Activated B cell treated with CpG ODN at 0.5 μM for 24 hours (primary cell): ENCODE results near the gene METTL18. TPM values are rescaled to one million over a fixed set of nuclear protein-coding genes. Genes with fewer than 3 reads are reported as not detected.
A peak's percentile ranks its signal among the peaks of the same experiment; 100 is the strongest.
"Not testable (repeated sequence)": the region's sequence is repeated elsewhere in the genome, so short reads cannot be mapped to it uniquely, and the experiment has no call there.

Source experiments
- ATAC-seq: fragments of 200-7000 bp; cut with Tn5 transposase; one replicate; pipeline ENCODE4 v1.10.0; 2021; ENCODE audit warnings: low read depth, mild to moderate bottlenecking, moderate library complexity
- CTCF ChIA-PET: fragments of 350-600 bp; sonication (Branson Sonifier 250); formaldehyde crosslinking; loops from one replicate; lab custom pipeline; 2021; ENCODE audit warnings: antibody characterized with exemption; lab: Charles Lee
- POLR2A ChIA-PET: fragments of 350-600 bp; sonication (Branson Sonifier 250); formaldehyde crosslinking; loops from one replicate; lab custom pipeline; 2021; ENCODE audit warnings: antibody characterized with exemption; lab: Charles Lee
- DNase-seq: peaks from one replicate; pipeline ENCODE4 v3.0.0; 2022
- H3K27ac Mint-ChIP-seq: one replicate; pipeline ENCODE4 v1.8.0; 2020; ENCODE audit warnings: mixed read lengths
- H3K27me3 Mint-ChIP-seq: one replicate; pipeline ENCODE4 v1.8.0; 2021; ENCODE audit warnings: mixed read lengths
- H3K36me3 Mint-ChIP-seq: one replicate; pipeline ENCODE4 v1.8.0; 2021; ENCODE audit warnings: low read depth, mixed read lengths
- H3K4me1 Mint-ChIP-seq: one replicate; pipeline ENCODE4 v1.8.0; 2021; ENCODE audit warnings: mixed read lengths
- H3K4me3 Mint-ChIP-seq: one replicate; pipeline ENCODE4 v1.8.0; 2020; ENCODE audit warnings: mild to moderate bottlenecking, mixed read lengths
- H3K9me3 Mint-ChIP-seq: one replicate; pipeline ENCODE4 v1.8.0; 2020; ENCODE audit warnings: mixed read lengths
- CTCF ChIP-seq: fragments of 200-600 bp; IDR thresholded peaks from one replicate; pipeline ENCODE4 v1.8.0; 2022; ENCODE audit warnings: antibody characterized with exemption, mild to moderate bottlenecking
- intact Hi-C: fragments of 100-400 bp; cut with micrococcal nuclease; formaldehyde crosslinking; loops from one replicate; pipeline ENCODE4 v1.15.1; 2024
- total RNA-seq: library from RNA; stranded (reverse); gene quantifications from 2 replicates; pipeline ENCODE4 v1.2.3, GENCODE V29; 2022

The METTL18 gene
- total RNA-seq, 1 donor from 2014 or later = 12.0 TPM

- Mint-ChIP-seq H3K27ac (no peak overlapping the region), H3K36me3 (peaks cover 6% of the 10 kb centered on the region), H3K4me1 (no peaks in the 10 kb centered on the region), H3K27me3 (no peaks in the 10 kb centered on the region), H3K9me3 (no peaks in the 10 kb centered on the region), H3K4me3 (no peak overlapping the region)
- no peak for ATAC-seq
- TF ChIP-seq CTCF = no peak
- CTCF ChIA-PET = no interaction called here
- POLR2A ChIA-PET = no interaction called here
- intact Hi-C loops = loop anchor here (5.0 kb wide), 1 partner anchor 327 kb away; the partner anchor contains the start of gene SLC19A2
- no peak for DNase-seq
These were observed 19.6 kb upstream of the METTL18 start for GRCh38 chr1:169814265-169814664.

GRCh38 chr1:169812131-169812530, 17.4 kb upstream of the METTL18 start:
- CTCF ChIA-PET = interaction anchor here (0.7 to 1.0 kb wide), 2 partner anchors 211 to 262 kb away, joined by 3 to 4 read pairs; no protein-coding TSS in a partner anchor

GRCh38 chr1:169811418-169812035, 16.8 kb upstream of the METTL18 start:
- H3K4me3 Mint-ChIP-seq, DNase-seq, H3K27ac Mint-ChIP-seq, H3K27me3 Mint-ChIP-seq, POLR2A ChIA-PET, H3K9me3 Mint-ChIP-seq, H3K4me1 Mint-ChIP-seq, ATAC-seq: not testable (repeated sequence)
- CTCF ChIA-PET = interaction anchor here (1.0 to 1.6 kb wide), 2 partner anchors 14 to 210 kb away, joined by 3 to 4 read pairs; no protein-coding TSS in a partner anchor
- peaks cover 13% of the 10 kb centered on the region for H3K36me3 Mint-ChIP-seq
- intact Hi-C loops = loop anchor here (5.0 kb wide), 1 partner anchor 324 kb away; the partner anchor contains the start of gene SLC19A2

More at GRCh38 chr1:169812131-169812530, 17.4 kb upstream of the METTL18 start:
- no peak for DNase-seq
- no peak overlapping the region for H3K27ac Mint-ChIP-seq
- POLR2A ChIA-PET = no interaction called here
- H3K36me3 Mint-ChIP-seq = peaks cover 10% of the 10 kb centered on the region
- H3K4me1 Mint-ChIP-seq = no peaks in the 10 kb centered on the region
- H3K27me3 Mint-ChIP-seq = no peaks in the 10 kb centered on the region
- intact Hi-C loops = loop anchor here (5.0 kb wide), 1 partner anchor 325 kb away; the partner anchor contains the start of gene SLC19A2
- no peak for TF ChIP-seq CTCF
- ATAC-seq = no peak
- H3K9me3 Mint-ChIP-seq = no peaks in the 10 kb centered on the region
- no peak overlapping the region for H3K4me3 Mint-ChIP-seq

GRCh38 chr1:169809370-169810095, 14.8 kb upstream of the METTL18 start:
- peak; percentile 62 for TF ChIP-seq CTCF
- peak; percentile 37 for ATAC-seq
- Mint-ChIP-seq H3K4me3 (no peak overlapping the region), H3K4me1 (no peaks in the 10 kb centered on the region), H3K27ac (no peak overlapping the region), H3K36me3 (peaks cover 18% of the 10 kb centered on the region), H3K9me3 (no peaks in the 10 kb centered on the region), H3K27me3 (no peaks in the 10 kb centered on the region)
- ChIA-PET POLR2A (interaction anchor here (0.8 to 1.2 kb wide), 2 partner anchors 14 to 84 kb away, joined by 3 read pairs; partner anchors contain the start of genes METTL18 and SCYL3), CTCF (interaction anchor here (0.9 to 3.8 kb wide), 12 partner anchors 15 to 1467 kb away, joined by 3 to 62 read pairs (median 6); partner anchors contain the start of genes F5 and METTL18)
- no peak for DNase-seq
- intact Hi-C loops = loop anchor here (1.0 to 10.0 kb wide), 7 partner anchors 97 to 1465 kb away; partner anchors contain the start of genes F5 and SLC19A2

GRCh38 chr1:169804941-169805340, 10.2 kb upstream of the METTL18 start:
- ATAC-seq = no peak
- Mint-ChIP-seq H3K27me3 (no peaks in the 10 kb centered on the region), H3K4me1 (no peaks in the 10 kb centered on the region), H3K36me3 (peaks cover 25% of the 10 kb centered on the region), H3K4me3 (no peak overlapping the region), H3K27ac (no peak overlapping the region), H3K9me3 (no peaks in the 10 kb centered on the region)
- intact Hi-C loops = loop anchor here (5.0 to 10.0 kb wide), 2 partner anchors 338 to 1460 kb away; no protein-coding TSS in a partner anchor
- ChIA-PET CTCF (no interaction called here), POLR2A (no interaction called here)
- DNase-seq = no peak
- TF ChIP-seq CTCF = no peak
